WTC11 (cell line): ENCODE data around the gene CUL9. TPM values are rescaled to one million over a fixed set of nuclear protein-coding genes. Genes with fewer than 3 reads are reported as not detected.
A peak's percentile ranks its signal among the peaks of the same experiment; 100 is the strongest.

ENCODE experiments used
- ATAC-seq: fragments of 200-7000 bp; cut with Tn5 transposase; 2 replicates; pipeline ENCODE4 v1.10.0; 2021; ENCODE audit warnings: mild to moderate bottlenecking, moderate library complexity
- CTCF ChIA-PET: fragments of 300-600 bp; sonication (Branson Sonifier 250); formaldehyde crosslinking; loops from one replicate; lab custom pipeline; 2021; ENCODE audit warnings: antibody characterized with exemption; lab: Charles Lee
- POLR2A ChIA-PET: fragments of 350-600 bp; sonication (Branson Sonifier 250); formaldehyde crosslinking; loops from one replicate; lab custom pipeline; 2021; ENCODE audit warnings: antibody characterized with exemption; lab: Charles Lee
- DNase-seq: peaks from one replicate; pipeline ENCODE4 v3.0.0; 2021; ENCODE audit warnings: low spot score
- H3K27ac Mint-ChIP-seq: 2 replicates; pipeline ENCODE4 v1.8.0; 2021; ENCODE audit warnings: mixed read lengths
- H3K27me3 Mint-ChIP-seq: 2 replicates; pipeline ENCODE4 v1.8.0; 2021; ENCODE audit warnings: low read depth, mild to moderate bottlenecking, moderate library complexity, mixed read lengths
- H3K36me3 Mint-ChIP-seq: 2 replicates; pipeline ENCODE4 v1.8.0; 2021; ENCODE audit warnings: mixed read lengths
- H3K4me1 Mint-ChIP-seq: 2 replicates; pipeline ENCODE4 v1.8.0; 2022; ENCODE audit warnings: mixed read lengths
- H3K4me3 Mint-ChIP-seq: 2 replicates; pipeline ENCODE4 v1.8.0; 2021; ENCODE audit warnings: mild to moderate bottlenecking, moderate library complexity, mixed read lengths
- H3K9me3 Mint-ChIP-seq: 2 replicates; pipeline ENCODE4 v1.8.0; 2021; ENCODE audit warnings: mixed read lengths
- AFF4 ChIP-seq: sonication (generic); formaldehyde crosslinking; IDR thresholded peaks from 2 replicates; pipeline ENCODE4 v1.8.1; 2023; ENCODE audit warnings: mild to moderate bottlenecking, missing genetic modification reagents, borderline replicate concordance
- ATF2 ChIP-seq: sonication (generic); formaldehyde crosslinking; IDR thresholded peaks from 2 replicates; pipeline ENCODE4 v1.8.1; 2022; ENCODE audit warnings: low read depth, missing genetic modification reagents, borderline replicate concordance
- ATF3 ChIP-seq: sonication (generic); formaldehyde crosslinking; conservative IDR thresholded peaks from 2 replicates; pipeline ENCODE4 v1.8.1; 2022; ENCODE audit warnings: mild to moderate bottlenecking, missing genetic modification reagents
- EMX1 ChIP-seq: fragments of 250-450 bp; sonication (Bioruptor Pico); IDR thresholded peaks from 2 replicates; pipeline ENCODE4 v1.8.0; 2021; ENCODE audit warnings: mild to moderate bottlenecking
- ESRRA ChIP-seq: sonication (generic); formaldehyde crosslinking; IDR thresholded peaks from 2 replicates; pipeline ENCODE4 v1.8.1; 2022; ENCODE audit warnings: mild to moderate bottlenecking, missing genetic modification reagents, borderline replicate concordance
- FOXJ3 ChIP-seq: sonication (generic); formaldehyde crosslinking; IDR thresholded peaks from 2 replicates; pipeline ENCODE4 v1.9.0; 2021; ENCODE audit warnings: missing genetic modification reagents, mild to moderate bottlenecking, borderline replicate concordance
- FOXP4 ChIP-seq: sonication (generic); formaldehyde crosslinking; IDR thresholded peaks from 2 replicates; pipeline ENCODE4 v1.8.0; 2022; ENCODE audit warnings: mild to moderate bottlenecking, missing genetic modification reagents
- HMGA2 ChIP-seq: fragments of 250-450 bp; sonication (Bioruptor Pico); IDR thresholded peaks from 2 replicates; pipeline ENCODE4 v1.4.0; 2021; ENCODE audit warnings: mild to moderate bottlenecking, moderate library complexity
- HMGXB4 ChIP-seq: sonication (generic); formaldehyde crosslinking; IDR thresholded peaks from 2 replicates; pipeline ENCODE4 v1.8.1; 2023; ENCODE audit warnings: mild to moderate bottlenecking, moderate library complexity, missing genetic modification reagents
- IRF1 ChIP-seq: sonication (generic); formaldehyde crosslinking; IDR thresholded peaks from 2 replicates; pipeline ENCODE4 v1.8.0; 2023; ENCODE audit warnings: missing genetic modification reagents
- JAZF1 ChIP-seq: fragments of 250-450 bp; sonication (Bioruptor Pico); IDR thresholded peaks from 2 replicates; pipeline ENCODE4 v1.9.0; 2021; ENCODE audit warnings: moderate library complexity, mild to moderate bottlenecking, inconsistent platforms
- MAX ChIP-seq: sonication (generic); formaldehyde crosslinking; IDR thresholded peaks from 2 replicates; pipeline ENCODE4 v1.8.0; 2022; ENCODE audit warnings: mild to moderate bottlenecking, missing genetic modification reagents
- MXD4 ChIP-seq: fragments of 250-450 bp; sonication (Bioruptor Pico); IDR thresholded peaks from 2 replicates; pipeline ENCODE4 v1.8.0; 2021; ENCODE audit warnings: mild to moderate bottlenecking, moderate library complexity, borderline replicate concordance
- NFYB ChIP-seq: sonication (generic); formaldehyde crosslinking; conservative IDR thresholded peaks from 2 replicates; pipeline ENCODE4 v1.8.0; 2022; ENCODE audit warnings: low read depth, missing genetic modification reagents
- RELA ChIP-seq: sonication (generic); formaldehyde crosslinking; IDR thresholded peaks from 2 replicates; pipeline ENCODE4 v1.8.1; 2022; ENCODE audit warnings: missing genetic modification reagents, mild to moderate bottlenecking, borderline replicate concordance
- SMAD4 ChIP-seq: sonication (generic); formaldehyde crosslinking; IDR thresholded peaks from 2 replicates; pipeline ENCODE4 v1.8.0; 2022; ENCODE audit warnings: mild to moderate bottlenecking, missing genetic modification reagents
- STAT6 ChIP-seq: sonication (generic); formaldehyde crosslinking; conservative IDR thresholded peaks from 2 replicates; pipeline ENCODE4 v1.8.1; 2023; ENCODE audit warnings: mild to moderate bottlenecking, low read depth, missing genetic modification reagents, moderate library complexity
- TCF7 ChIP-seq: sonication (generic); formaldehyde crosslinking; IDR thresholded peaks from 2 replicates; pipeline ENCODE4 v1.8.0; 2022; ENCODE audit warnings: mild to moderate bottlenecking, low read depth, missing genetic modification reagents, moderate library complexity
- TEAD1 ChIP-seq: sonication (generic); formaldehyde crosslinking; IDR thresholded peaks from 2 replicates; pipeline ENCODE4 v1.8.0; 2022; ENCODE audit warnings: mild to moderate bottlenecking, missing genetic modification reagents
- ZNF232 ChIP-seq: sonication (generic); formaldehyde crosslinking; IDR thresholded peaks from 2 replicates; pipeline ENCODE4 v1.8.0; 2022; ENCODE audit warnings: mild to moderate bottlenecking, missing genetic modification reagents
- ZNF263 ChIP-seq: sonication (generic); formaldehyde crosslinking; IDR thresholded peaks from 2 replicates; pipeline ENCODE4 v1.8.1; 2022; ENCODE audit warnings: low read depth, mild to moderate bottlenecking, moderate library complexity, missing genetic modification reagents
- ZNF416 ChIP-seq: fragments of 250-450 bp; sonication (Bioruptor Pico); IDR thresholded peaks from 2 replicates; pipeline ENCODE4 v1.9.0; 2021; ENCODE audit warnings: mild to moderate bottlenecking, inconsistent platforms
- ZNF671 ChIP-seq: fragments of 250-450 bp; sonication (Bioruptor Pico); IDR thresholded peaks from 2 replicates; pipeline ENCODE4 v1.8.0; 2021; ENCODE audit warnings: mild to moderate bottlenecking
- total RNA-seq: library from RNA; stranded (reverse); gene quantifications from 3 replicates; pipeline ENCODE4 v1.2.3, GENCODE V29; 2021

Gene CUL9
- total RNA-seq, 1 experiment from 2014 or later, result 15.2 TPM

GRCh38 chr6:43172104-43173007 lies 9.6 kb upstream of the CUL9 start:
- Mint-ChIP-seq H3K4me3 (peak overlapping the region; percentile 94), H3K4me1 (peaks cover 33% of the 10 kb centered on the region), H3K36me3 (peaks cover 20% of the 10 kb centered on the region), H3K9me3 (no peaks in the 10 kb centered on the region), H3K27ac (peak overlapping the region; percentile 38; the same call in 1 of the 2 replicates), H3K27me3 (peaks cover 12% of the 10 kb centered on the region)
- ChIA-PET POLR2A (interaction anchor here (2.8 to 4.1 kb wide), 3 partner anchors 8 to 119 kb away, joined by 8 to 29 read pairs (median 13); partner anchors contain the start of genes CUL7, CUL9 and PTK7), CTCF (interaction anchor here (0.6 to 2.2 kb wide), 6 partner anchors 8 to 261 kb away, joined by 3 to 6 read pairs (median 5); partner anchors contain the start of genes CUL9 and DNPH1)
- peak; percentile 48 for DNase-seq
- ATAC-seq, result no peak
- TF ChIP-seq NFYB (CRISPR knock-in tag) (no peak), ATF3 (CRISPR knock-in tag) (no peak), RELA (no peak), MXD4 (CRISPR knock-in tag) (no peak), HMGA2 (CRISPR knock-in tag) (no peak), JAZF1 (CRISPR knock-in tag) (no peak), ZNF232 (CRISPR knock-in tag) (no peak), STAT6 (no peak), TCF7 (no peak), HMGXB4 (CRISPR knock-in tag) (no peak), ESRRA (CRISPR knock-in tag) (no peak), ATF2 (CRISPR knock-in tag) (no peak), FOXJ3 (CRISPR knock-in tag) (no peak), SMAD4 (no peak), FOXP4 (CRISPR knock-in tag) (no peak), ZNF416 (CRISPR knock-in tag) (no peak), ZNF263 (CRISPR knock-in tag) (no peak), IRF1 (CRISPR knock-in tag) (no peak), EMX1 (CRISPR knock-in tag) (peak; percentile 24; the same call in 1 of the 2 replicates), ZNF671 (CRISPR knock-in tag) (no peak), AFF4 (CRISPR knock-in tag) (no peak), TEAD1 (peak; percentile 64), MAX (peak; percentile 45; the same call in 1 of the 2 replicates)
